Neural cell (in vitro differentiated cells): ENCODE measurements around the gene KCNS3.

Source experiments
- CTCF ChIP-seq: fragments of 450-650 bp; IDR thresholded peaks from 2 replicates; pipeline ENCODE4 v1.5.1; 2014; ENCODE audit warnings: antibody characterized with exemption, mild to moderate bottlenecking, moderate library complexity; ENCODE audit not compliant: poor library complexity, severe bottlenecking
- EP300 ChIP-seq: fragments of 450-650 bp; conservative IDR thresholded peaks from 2 replicates; pipeline ENCODE4 v1.6.1; 2014; ENCODE audit warnings: antibody characterized with exemption, mild to moderate bottlenecking, moderate library complexity; ENCODE audit not compliant: poor library complexity, severe bottlenecking

- TF ChIP-seq CTCF (no peak), EP300 (no peak)
Observed at GRCh38 chr2:17878281-17879136, at the start of gene KCNS3.
